ENCODE data around the gene SSTR4.

Gene SSTR4

DNA sequence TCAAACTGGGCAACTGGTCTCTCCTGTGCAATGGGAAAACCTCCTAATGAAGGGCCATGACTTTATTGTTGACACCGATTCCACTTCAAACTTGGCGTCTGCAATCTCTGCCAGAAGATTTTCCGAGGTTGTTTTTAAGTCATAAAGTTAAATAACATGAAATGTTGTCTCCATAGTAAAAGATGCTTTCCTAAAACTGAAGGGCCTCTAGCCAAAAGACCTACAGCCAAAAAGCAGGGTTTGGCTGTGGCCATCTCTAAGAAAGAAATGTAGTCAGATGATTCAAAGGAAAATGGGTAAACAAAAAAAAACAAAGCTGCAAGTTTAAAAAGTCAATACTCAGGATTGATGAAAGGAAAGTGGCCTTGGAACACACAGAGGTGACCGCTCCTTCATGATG lies 36.9 kb downstream of the SSTR4 start:
- H3F3A ChIP-seq (ENCODE audit: low read depth) = no peaks in the 10 kb centered on the region
- no peak overlapping the region for H3K4me3 ChIP-seq (ENCODE audit: low read length, poor library complexity, severe bottlenecking)
- H3K9me2 ChIP-seq (replicated peaks; ENCODE audit: low read depth, low read length) = no peaks in the 10 kb centered on the region
- no peak overlapping the region for H2AFZ ChIP-seq (ENCODE audit: low read length)
- no peak overlapping the region for H3K4me2 ChIP-seq (ENCODE audit: low read depth, low read length, poor library complexity, severe bottlenecking)
- H3K9me3 ChIP-seq (ENCODE audit: insufficient read depth, low read depth, low read length) = no peaks in the 10 kb centered on the region
- TF ChIP-seq EZH2phosphoT487 (IDR thresholded peaks at IDR 0.05; ENCODE audit: borderline replicate concordance) = no peak
- TF ChIP-seq, protein P1, sequence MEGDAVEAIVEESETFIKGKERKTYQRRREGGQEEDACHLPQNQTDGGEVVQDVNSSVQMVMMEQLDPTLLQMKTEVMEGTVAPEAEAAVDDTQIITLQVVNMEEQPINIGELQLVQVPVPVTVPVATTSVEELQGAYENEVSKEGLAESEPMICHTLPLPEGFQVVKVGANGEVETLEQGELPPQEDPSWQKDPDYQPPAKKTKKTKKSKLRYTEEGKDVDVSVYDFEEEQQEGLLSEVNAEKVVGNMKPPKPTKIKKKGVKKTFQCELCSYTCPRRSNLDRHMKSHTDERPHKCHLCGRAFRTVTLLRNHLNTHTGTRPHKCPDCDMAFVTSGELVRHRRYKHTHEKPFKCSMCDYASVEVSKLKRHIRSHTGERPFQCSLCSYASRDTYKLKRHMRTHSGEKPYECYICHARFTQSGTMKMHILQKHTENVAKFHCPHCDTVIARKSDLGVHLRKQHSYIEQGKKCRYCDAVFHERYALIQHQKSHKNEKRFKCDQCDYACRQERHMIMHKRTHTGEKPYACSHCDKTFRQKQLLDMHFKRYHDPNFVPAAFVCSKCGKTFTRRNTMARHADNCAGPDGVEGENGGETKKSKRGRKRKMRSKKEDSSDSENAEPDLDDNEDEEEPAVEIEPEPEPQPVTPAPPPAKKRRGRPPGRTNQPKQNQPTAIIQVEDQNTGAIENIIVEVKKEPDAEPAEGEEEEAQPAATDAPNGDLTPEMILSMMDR (conservative IDR thresholded peaks at IDR 0.05; ENCODE audit: low read length) = no peak
- no peaks in the 10 kb centered on the region for H3K27me3 ChIP-seq (ENCODE audit: insufficient read depth, low read length, poor library complexity, severe bottlenecking)
- H4K20me1 ChIP-seq (ENCODE audit: insufficient read depth, low read length, poor library complexity, severe bottlenecking) = no peaks in the 10 kb centered on the region
- H3K4me1 ChIP-seq (ENCODE audit: insufficient read depth, low read length, poor library complexity, severe bottlenecking) = no peaks in the 10 kb centered on the region
- H3K36me3 ChIP-seq (ENCODE audit: insufficient read depth, low read length) = no peaks in the 10 kb centered on the region
- no peaks in the 10 kb centered on the region for H3K79me2 ChIP-seq (ENCODE audit: insufficient read depth, low read length)
- H3K9ac ChIP-seq (ENCODE audit: low read depth, low read length, poor library complexity, severe bottlenecking) = no peak overlapping the region

DNA sequence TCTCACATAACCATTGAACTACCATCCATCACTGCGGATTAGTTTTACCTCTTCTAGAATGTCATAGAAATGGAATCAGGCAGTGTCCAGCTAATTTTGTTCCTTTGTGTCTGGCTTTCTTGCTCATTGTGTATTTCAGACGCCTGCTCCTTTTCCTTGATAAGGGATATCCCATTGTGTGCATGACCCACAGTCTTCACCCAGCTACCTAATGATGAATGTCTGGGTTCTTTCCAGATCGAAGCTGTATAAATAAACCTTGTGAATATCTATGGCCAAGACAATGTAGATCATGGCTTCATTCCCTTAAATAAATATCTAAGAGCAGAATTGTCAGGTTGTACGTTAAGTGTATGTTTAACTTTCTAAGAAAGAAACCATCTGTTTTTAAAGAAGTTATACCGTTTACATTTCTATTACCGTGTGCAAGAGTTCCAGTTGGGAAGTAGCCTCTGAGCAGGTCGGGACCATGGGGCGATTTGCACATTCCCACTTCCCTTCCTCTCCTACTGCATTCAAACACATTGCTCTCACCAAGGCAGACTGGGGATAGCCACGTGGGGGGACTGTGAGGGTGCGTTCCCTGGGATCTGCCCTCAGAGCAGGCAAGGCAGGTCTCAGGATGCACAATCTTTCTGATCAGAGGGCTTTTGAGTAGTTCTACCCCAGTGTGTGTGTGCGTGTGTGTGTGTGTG lies 37.9 kb downstream of the SSTR4 start:
- Histone ChIP-seq H3K9me2 (replicated peaks; ENCODE audit: low read depth, low read length) (no peaks in the 10 kb centered on the region), H3K79me2 (ENCODE audit: insufficient read depth, low read length) (no peaks in the 10 kb centered on the region), H3K9me3 (ENCODE audit: insufficient read depth, low read depth, low read length) (no peaks in the 10 kb centered on the region), H3F3A (ENCODE audit: low read depth) (no peaks in the 10 kb centered on the region), H3K36me3 (ENCODE audit: insufficient read depth, low read length) (no peaks in the 10 kb centered on the region), H3K27me3 (ENCODE audit: insufficient read depth, low read length, poor library complexity, severe bottlenecking) (no peaks in the 10 kb centered on the region), H3K4me2 (ENCODE audit: low read depth, low read length, poor library complexity, severe bottlenecking) (no peak overlapping the region), H3K4me1 (ENCODE audit: insufficient read depth, low read length, poor library complexity, severe bottlenecking) (no peaks in the 10 kb centered on the region), H3K4me3 (ENCODE audit: low read length, poor library complexity, severe bottlenecking) (no peak overlapping the region), H4K20me1 (ENCODE audit: insufficient read depth, low read length, poor library complexity, severe bottlenecking) (no peaks in the 10 kb centered on the region), H2AFZ (ENCODE audit: low read length) (no peak overlapping the region), H3K9ac (ENCODE audit: low read depth, low read length, poor library complexity, severe bottlenecking) (no peak overlapping the region)
- TF ChIP-seq, protein P1 (conservative IDR thresholded peaks at IDR 0.05; ENCODE audit: low read length) = no peak
- no peak for TF ChIP-seq EZH2phosphoT487 (IDR thresholded peaks at IDR 0.05; ENCODE audit: borderline replicate concordance)

DNA sequence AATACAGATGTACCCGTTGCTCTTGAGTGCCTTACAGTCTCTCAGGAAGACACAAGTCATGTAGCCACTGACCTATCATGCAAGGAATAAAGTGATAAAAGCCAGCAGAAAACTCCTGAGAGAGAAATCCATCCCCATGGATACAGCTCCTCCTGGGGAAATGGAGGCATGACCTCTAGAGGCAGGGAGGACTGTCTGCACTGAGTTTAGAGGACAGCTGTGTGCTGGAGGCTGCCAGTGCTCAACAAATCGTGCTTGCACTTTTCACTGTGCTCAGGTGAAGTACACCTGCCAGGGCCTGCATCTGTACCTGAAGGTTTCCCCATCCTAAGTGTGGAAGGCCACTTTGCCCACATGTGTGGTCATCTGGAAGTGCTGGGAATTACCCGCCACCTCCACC lies 38.9 kb downstream of the SSTR4 start:
- Histone ChIP-seq H2AFZ (ENCODE audit: low read length) (no peak overlapping the region), H3K4me1 (ENCODE audit: insufficient read depth, low read length, poor library complexity, severe bottlenecking) (no peaks in the 10 kb centered on the region), H3K27me3 (ENCODE audit: insufficient read depth, low read length, poor library complexity, severe bottlenecking) (no peaks in the 10 kb centered on the region), H3K4me3 (ENCODE audit: low read length, poor library complexity, severe bottlenecking) (no peak overlapping the region), H3K79me2 (ENCODE audit: insufficient read depth, low read length) (peaks cover 4% of the 10 kb centered on the region; the same call in 1 of the 2 replicates), H3F3A (ENCODE audit: low read depth) (no peaks in the 10 kb centered on the region), H3K4me2 (ENCODE audit: low read depth, low read length, poor library complexity, severe bottlenecking) (no peak overlapping the region), H3K9me3 (ENCODE audit: insufficient read depth, low read depth, low read length) (no peaks in the 10 kb centered on the region), H3K9me2 (replicated peaks; ENCODE audit: low read depth, low read length) (no peaks in the 10 kb centered on the region), H4K20me1 (ENCODE audit: insufficient read depth, low read length, poor library complexity, severe bottlenecking) (peaks cover 4% of the 10 kb centered on the region), H3K36me3 (ENCODE audit: insufficient read depth, low read length) (no peaks in the 10 kb centered on the region), H3K9ac (ENCODE audit: low read depth, low read length, poor library complexity, severe bottlenecking) (no peak overlapping the region)
- TF ChIP-seq EZH2phosphoT487 (IDR thresholded peaks at IDR 0.05; ENCODE audit: borderline replicate concordance) = no peak
- TF ChIP-seq, protein P1 (conservative IDR thresholded peaks at IDR 0.05; ENCODE audit: low read length) = 0 out of 2 replicates have a peak, but pooled peaks have one; percentile 18
